B cell (primary cell): ENCODE results near the gene SNRPD1.
"Not testable (repeated sequence)": the region's sequence is repeated elsewhere in the genome, so short reads cannot be mapped to it uniquely, and the experiment has no call there.

Source experiments
- CTCF ChIP-seq: fragments of 200-600 bp; IDR thresholded peaks from one replicate; pipeline ENCODE4 v1.8.0; 2022; ENCODE audit warnings: antibody characterized with exemption, mild to moderate bottlenecking
- EZH2 ChIP-seq: IDR thresholded peaks from 2 replicates; pipeline ENCODE4 v1.6.1; 2012; ENCODE audit warnings: borderline replicate concordance, low read depth, mild to moderate bottlenecking, moderate library complexity, low read length; ENCODE audit not compliant: insufficient read depth, poor library complexity, severe bottlenecking

GRCh38 chr18:21592361-21592760 is 19.8 kb upstream of the SNRPD1 start:
- not testable (repeated sequence) for TF ChIP-seq CTCF, EZH2
